ENCODE data around the gene KCNK18.

DNA sequence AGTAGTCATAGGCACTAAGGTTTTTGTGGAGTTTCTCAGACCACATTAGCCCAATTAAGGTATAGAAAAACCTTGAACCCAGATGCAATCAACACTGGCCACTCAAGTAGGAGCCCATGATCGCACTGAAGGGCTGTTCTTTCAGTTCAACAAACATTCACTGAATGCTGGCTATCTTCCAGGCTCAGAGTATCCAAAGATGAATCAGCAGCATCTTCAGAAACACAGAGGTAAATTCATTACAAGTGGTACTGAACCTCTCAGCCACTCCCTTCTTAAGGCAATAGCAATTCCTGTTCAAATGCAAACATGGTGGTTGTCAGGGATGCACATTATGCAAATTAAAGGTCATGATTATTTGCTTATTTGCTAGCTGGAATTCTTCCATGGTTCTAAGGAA is 17.1 kb downstream of the KCNK18 start:
- TF ChIP-seq, protein P1, sequence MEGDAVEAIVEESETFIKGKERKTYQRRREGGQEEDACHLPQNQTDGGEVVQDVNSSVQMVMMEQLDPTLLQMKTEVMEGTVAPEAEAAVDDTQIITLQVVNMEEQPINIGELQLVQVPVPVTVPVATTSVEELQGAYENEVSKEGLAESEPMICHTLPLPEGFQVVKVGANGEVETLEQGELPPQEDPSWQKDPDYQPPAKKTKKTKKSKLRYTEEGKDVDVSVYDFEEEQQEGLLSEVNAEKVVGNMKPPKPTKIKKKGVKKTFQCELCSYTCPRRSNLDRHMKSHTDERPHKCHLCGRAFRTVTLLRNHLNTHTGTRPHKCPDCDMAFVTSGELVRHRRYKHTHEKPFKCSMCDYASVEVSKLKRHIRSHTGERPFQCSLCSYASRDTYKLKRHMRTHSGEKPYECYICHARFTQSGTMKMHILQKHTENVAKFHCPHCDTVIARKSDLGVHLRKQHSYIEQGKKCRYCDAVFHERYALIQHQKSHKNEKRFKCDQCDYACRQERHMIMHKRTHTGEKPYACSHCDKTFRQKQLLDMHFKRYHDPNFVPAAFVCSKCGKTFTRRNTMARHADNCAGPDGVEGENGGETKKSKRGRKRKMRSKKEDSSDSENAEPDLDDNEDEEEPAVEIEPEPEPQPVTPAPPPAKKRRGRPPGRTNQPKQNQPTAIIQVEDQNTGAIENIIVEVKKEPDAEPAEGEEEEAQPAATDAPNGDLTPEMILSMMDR (conservative IDR thresholded peaks at IDR 0.05): no peak
- no peak for TF ChIP-seq ZFX (IDR thresholded peaks at IDR 0.05)

Data from C4-2B (cell line).